Upper lobe of left lung (tissue), 4 donors: ENCODE results near the gene CACYBP.

ENCODE experiments used
- EP300 ChIP-seq, 4 donors: sonication (generic); formaldehyde crosslinking; IDR thresholded peaks; one replicate each; pipeline ENCODE4 v1.5.1; 2017; ENCODE audit warnings: antibody characterized with exemption in 4 of 4, control low read depth in 2 of 4
- POLR2A ChIP-seq, 4 donors: fragments of 450-650 bp; IDR thresholded peaks; one replicate each; pipeline ENCODE4 v1.5.1; 2016 to 2017; ENCODE audit warnings: antibody characterized with exemption in 4 of 4, mild to moderate bottlenecking in 2 of 4
- TF ChIP-seq, protein P1 (sequence below), 6 experiments: fragments of 450-650 bp in 4 of 6; fragments of 200-600 bp in 2 of 6; sonication (generic) in 2 of 6; IDR thresholded peaks; one replicate each; pipeline ENCODE4 v1.5.1; 2016 to 2019; ENCODE audit warnings: antibody characterized with exemption in 6 of 6

DNA sequence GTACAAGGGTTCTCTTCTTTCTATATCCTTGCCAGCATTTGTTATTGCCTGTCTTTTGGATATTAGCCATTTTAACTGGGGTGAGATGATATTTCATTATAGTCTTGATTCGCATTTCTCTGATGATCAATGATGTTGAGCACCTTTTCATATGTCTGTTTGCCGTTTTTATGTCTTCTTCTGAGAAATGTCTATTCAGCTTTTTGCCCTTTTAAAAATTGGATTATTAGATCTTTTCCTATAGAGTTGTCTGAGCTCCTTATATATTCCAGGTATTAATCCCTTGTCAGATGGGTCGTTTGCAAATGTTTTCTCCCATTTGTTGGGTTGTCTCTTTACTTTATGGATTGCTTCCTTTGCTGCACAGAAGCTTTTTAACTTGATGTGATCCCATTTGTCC lies 42.9 kb downstream of the CACYBP start:
- TF ChIP-seq, protein P1, sequence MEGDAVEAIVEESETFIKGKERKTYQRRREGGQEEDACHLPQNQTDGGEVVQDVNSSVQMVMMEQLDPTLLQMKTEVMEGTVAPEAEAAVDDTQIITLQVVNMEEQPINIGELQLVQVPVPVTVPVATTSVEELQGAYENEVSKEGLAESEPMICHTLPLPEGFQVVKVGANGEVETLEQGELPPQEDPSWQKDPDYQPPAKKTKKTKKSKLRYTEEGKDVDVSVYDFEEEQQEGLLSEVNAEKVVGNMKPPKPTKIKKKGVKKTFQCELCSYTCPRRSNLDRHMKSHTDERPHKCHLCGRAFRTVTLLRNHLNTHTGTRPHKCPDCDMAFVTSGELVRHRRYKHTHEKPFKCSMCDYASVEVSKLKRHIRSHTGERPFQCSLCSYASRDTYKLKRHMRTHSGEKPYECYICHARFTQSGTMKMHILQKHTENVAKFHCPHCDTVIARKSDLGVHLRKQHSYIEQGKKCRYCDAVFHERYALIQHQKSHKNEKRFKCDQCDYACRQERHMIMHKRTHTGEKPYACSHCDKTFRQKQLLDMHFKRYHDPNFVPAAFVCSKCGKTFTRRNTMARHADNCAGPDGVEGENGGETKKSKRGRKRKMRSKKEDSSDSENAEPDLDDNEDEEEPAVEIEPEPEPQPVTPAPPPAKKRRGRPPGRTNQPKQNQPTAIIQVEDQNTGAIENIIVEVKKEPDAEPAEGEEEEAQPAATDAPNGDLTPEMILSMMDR (IDR thresholded peaks at IDR 0.05): no peak
- TF ChIP-seq EP300 (IDR thresholded peaks at IDR 0.05) (no peak), POLR2A (IDR thresholded peaks at IDR 0.05) (no peak)
